Left lung (tissue), 10 donors: ENCODE data around the gene SLC5A5. TPM values are rescaled to one million over a fixed set of nuclear protein-coding genes. Genes with fewer than 3 reads are reported as not detected.
A peak's percentile ranks its signal among the peaks of the same experiment; 100 is the strongest.

Experiments
- ATAC-seq: fragments of 200-7000 bp; cut with Tn5 transposase; one replicate; pipeline ENCODE4 v1.9.1; 2020; ENCODE audit warnings: moderate library complexity
- DNase-seq, 4 donors: peaks; one replicate each; pipeline ENCODE4 v3.0.0-alpha.2; 2013 to 2020
- H3K27ac ChIP-seq, 2 donors: fragments of 200-600 bp; sonication (generic) in 1 of 2; one replicate each; pipeline versions ENCODE4 v1.5.0 to v1.8.0; 2020 to 2021
- H3K27me3 ChIP-seq, 2 donors: fragments of 200-600 bp; sonication (generic) in 1 of 2; one replicate each; pipeline versions ENCODE4 v1.5.0 to v1.8.0; 2020 to 2021
- H3K36me3 ChIP-seq, 2 donors: fragments of 200-600 bp; sonication (generic) in 1 of 2; one replicate each; pipeline versions ENCODE4 v1.5.0 to v1.8.0; 2020 to 2021
- H3K4me1 ChIP-seq, 2 donors: fragments of 200-600 bp; one replicate each; pipeline ENCODE4 v1.8.0; 2021
- H3K4me3 ChIP-seq, 2 donors: fragments of 200-600 bp; sonication (generic) in 1 of 2; one replicate each; pipeline versions ENCODE4 v1.5.0 to v1.8.0; 2020 to 2021; ENCODE audit warnings: mild to moderate bottlenecking in 1 of 2
- H3K9me3 ChIP-seq, 2 donors: fragments of 200-600 bp; sonication (generic) in 1 of 2; one replicate each; pipeline versions ENCODE4 v1.5.0 to v1.8.0; 2020 to 2021
- CTCF ChIP-seq, 2 donors: fragments of 200-600 bp; sonication (generic) in 1 of 2; IDR thresholded peaks; one replicate each; pipeline versions ENCODE4 v1.5.0 to v1.8.0; 2021; ENCODE audit warnings: antibody characterized with exemption in 2 of 2
- intact Hi-C, 2 donors: fragments of 100-400 bp; cut with DNase I; formaldehyde crosslinking; loops; one replicate each; pipeline versions ENCODE4 v1.11.2 to v1.14.2; 2022
- polyA plus RNA-seq, 6 donors: library from polyadenylated mRNA; unstranded; fragments of 120-200 nt; gene quantifications; one replicate each; pipeline ENCODE4 v1.2.1, GENCODE V29; 2013; ENCODE audit not compliant: insufficient read length in 6 of 6
- total RNA-seq, 2 donors: library from RNA; stranded (reverse); fragmentation: NEBNext Ultra II Directional; extraction: Animal tissue kit (Norgen Biotek cat#: 25700); gene quantifications; one replicate each; pipeline ENCODE4 v1.2.1, GENCODE V29; 2021
- donor health status: DM: no; HTN: yes; CAD: no.
- donor health status: DM: no; HTN: no; CAD: no.

SLC5A5 gene
- total and polyA plus RNA-seq, 8 donors, result 0.06 to 0.55 (median 0.09) TPM; not detected in 1

GRCh38 chr19:17855280-17856152, 16.2 kb upstream of the SLC5A5 start:
- Histone ChIP-seq H3K4me3 (no peak overlapping the region), H3K27ac (no peak overlapping the region), H3K36me3 (no peaks in the 10 kb centered on the region), H3K27me3 (no peaks in the 10 kb centered on the region), H3K9me3 (no peaks in the 10 kb centered on the region), H3K4me1 (peaks cover 0 to 25% of the 10 kb centered on the region in 2 donors)
- peak; percentile 96 to 99 for TF ChIP-seq CTCF (IDR thresholded peaks at IDR 0.05)
- intact Hi-C loops, result loop anchor here in 1 of 2 donors (10.0 kb wide), 1 partner anchor 71 kb away; no protein-coding TSS in a partner anchor
- DNase-seq, result peak; percentile 63 to 98 (median 84)
- peak; percentile 69 for ATAC-seq

GRCh38 chr19:17859533-17860330, 12.0 kb upstream of the SLC5A5 start, which contains the start of gene RPL18A:
TSS of gene RPL18A (plus strand) at chr19:17859910. CDS start at chr19:17859957, 47 bp downstream.
- no peaks in the 10 kb centered on the region for H3K27me3 ChIP-seq
- TF ChIP-seq CTCF (IDR thresholded peaks at IDR 0.05), result peak; percentile 51 to 74
- peaks cover 9 to 35% of the 10 kb centered on the region in 2 donors for H3K36me3 ChIP-seq
- H3K4me3 ChIP-seq, result peak within 1 kb of the TSS; percentile 98 to 100
- intact Hi-C loops, result loop anchor here in 1 of 2 donors (10.0 kb wide), 3 partner anchors 65 to 135 kb away; no protein-coding TSS in a partner anchor
- DNase-seq (peak; percentile 98 to 100 (median 100)), ATAC-seq (peak; percentile 96)
- peaks cover 11 to 50% of the 10 kb centered on the region in 2 donors for H3K4me1 ChIP-seq
- peak within 1 kb of the TSS; percentile 71 to 86 for H3K27ac ChIP-seq
- H3K9me3 ChIP-seq, result no peaks in the 10 kb centered on the region

- DNase-seq (no peak), ATAC-seq (no peak)
- H3K36me3 ChIP-seq, result peaks cover 9 to 42% of the 10 kb centered on the region in 2 donors
- TF ChIP-seq CTCF (IDR thresholded peaks at IDR 0.05), result no peak
- intact Hi-C loops, result loop anchor here in 1 of 2 donors (10.0 kb wide), 2 partner anchors 64 to 134 kb away; no protein-coding TSS in a partner anchor
- peak overlapping the region; percentile 98 to 100 for H3K4me3 ChIP-seq
- no peaks in the 10 kb centered on the region for H3K9me3 ChIP-seq
- no peaks in the 10 kb centered on the region for H3K27me3 ChIP-seq
- H3K4me1 ChIP-seq, result peaks cover 11 to 49% of the 10 kb centered on the region in 2 donors
- H3K27ac ChIP-seq, result peak overlapping the region; percentile 71 to 86
Measured at GRCh38 chr19:17860331-17860992, 11.3 kb upstream of the SLC5A5 start.

- ATAC-seq, result no peak
- Histone ChIP-seq H3K9me3 (no peaks in the 10 kb centered on the region), H3K4me1 (peaks cover 11 to 47% of the 10 kb centered on the region in 2 donors), H3K27ac (peak overlapping the region in 1 of 2 donors; percentile 86), H3K36me3 (peaks cover 9 to 44% of the 10 kb centered on the region in 2 donors), H3K27me3 (no peaks in the 10 kb centered on the region), H3K4me3 (peak overlapping the region; percentile 98 to 100)
- intact Hi-C loops, result loop anchor here in 1 of 2 donors (10.0 kb wide), 2 partner anchors 64 to 134 kb away; no protein-coding TSS in a partner anchor
- TF ChIP-seq CTCF (IDR thresholded peaks at IDR 0.05), result no peak
- DNase-seq, result no peak
Measured at GRCh38 chr19:17860993-17861360, 10.8 kb upstream of the SLC5A5 start.
